ENCODE results near the gene SLBP.

- TF ChIP-seq POLR2AphosphoS5 (IDR thresholded peaks at IDR 0.05) (no peak), CTCF (IDR thresholded peaks at IDR 0.05 in 8 of 11, conservative IDR thresholded peaks at IDR 0.05 in 3 of 11) (no peak)
Measured at GRCh38 chr4:1760521-1761071, 48.5 kb upstream of the SLBP start.

All from spleen (tissue), 7 donors.